ENCODE measurements around the gene DENND1A.

The DENND1A gene

GRCh38 chr9:123509646-123510045 lies 420.3 kb downstream of the DENND1A start:
- no peak for TF ChIP-seq CTCF (IDR thresholded peaks at IDR 0.05; ENCODE audit: control extremely low read depth, extremely low read depth, low read depth, missing control alignments)
- no peak for DNase-seq (ENCODE audit: extremely low spot score)
- POLR2A ChIA-PET: no interaction called here
- CTCF ChIA-PET: no interaction called here

- no peak for TF ChIP-seq CTCF (IDR thresholded peaks at IDR 0.05; ENCODE audit: control extremely low read depth, extremely low read depth, low read depth, missing control alignments)
- POLR2A ChIA-PET: no interaction called here
- DNase-seq (ENCODE audit: extremely low spot score): no peak
- CTCF ChIA-PET: interaction anchor here (1.3 kb wide), 1 partner anchor 15 kb away, joined by 3 read pairs; no protein-coding TSS in a partner anchor
Measured at GRCh38 chr9:123508048-123508447, 421.9 kb downstream of the DENND1A start.

- POLR2A ChIA-PET: no interaction called here
- CTCF ChIA-PET: interaction anchor here (0.7 to 1.4 kb wide), 2 partner anchors 9 to 13 kb away, joined by 3 read pairs; no protein-coding TSS in a partner anchor
- no peak for TF ChIP-seq CTCF (IDR thresholded peaks at IDR 0.05; ENCODE audit: control extremely low read depth, extremely low read depth, low read depth, missing control alignments)
- DNase-seq (ENCODE audit: extremely low spot score): no peak
Measured at GRCh38 chr9:123505496-123505895, 424.4 kb downstream of the DENND1A start.

- no peak for DNase-seq (ENCODE audit: extremely low spot score)
- no peak for TF ChIP-seq CTCF (IDR thresholded peaks at IDR 0.05; ENCODE audit: control extremely low read depth, extremely low read depth, low read depth, missing control alignments)
- ChIA-PET POLR2A (no interaction called here), CTCF (no interaction called here)
Measured at GRCh38 chr9:123500336-123500735, 429.6 kb downstream of the DENND1A start.

GRCh38 chr9:123497830-123498229 lies 432.1 kb downstream of the DENND1A start:
- POLR2A ChIA-PET: no interaction called here
- no peak for DNase-seq (ENCODE audit: extremely low spot score)
- CTCF ChIA-PET: interaction anchor here (1.9 kb wide), 1 partner anchor 9 kb away, joined by 7 read pairs; no protein-coding TSS in a partner anchor
- no peak for TF ChIP-seq CTCF (IDR thresholded peaks at IDR 0.05; ENCODE audit: control extremely low read depth, extremely low read depth, low read depth, missing control alignments)

- POLR2A ChIA-PET: no interaction called here
- no peak for TF ChIP-seq CTCF (IDR thresholded peaks at IDR 0.05; ENCODE audit: control extremely low read depth, extremely low read depth, low read depth, missing control alignments)
- CTCF ChIA-PET: interaction anchor here (1.0 to 1.3 kb wide), 3 partner anchors 10 to 110 kb away, joined by 3 read pairs; no protein-coding TSS in a partner anchor
- DNase-seq (ENCODE audit: extremely low spot score): no peak
Measured at GRCh38 chr9:123495731-123496130, 434.2 kb downstream of the DENND1A start.

- POLR2A ChIA-PET: no interaction called here
- CTCF ChIA-PET: interaction anchor here (1.1 to 1.5 kb wide), 2 partner anchors 13 to 29 kb away, joined by 3 read pairs; no protein-coding TSS in a partner anchor
- no peak for TF ChIP-seq CTCF (IDR thresholded peaks at IDR 0.05; ENCODE audit: control extremely low read depth, extremely low read depth, low read depth, missing control alignments)
- no peak for DNase-seq (ENCODE audit: extremely low spot score)
Measured at GRCh38 chr9:123493627-123494026, 436.3 kb downstream of the DENND1A start.

Data from GM10248 (cell line).